Transverse colon (tissue), 4 donors: Measurements from ENCODE around the gene HTN1. TPM values are rescaled to one million over a fixed set of nuclear protein-coding genes. Genes with fewer than 3 reads are reported as not detected.

ENCODE experiments used
- DNase-seq: peaks from one replicate; pipeline ENCODE4 v3.0.0-alpha.2; 2019
- H3K27ac ChIP-seq, 4 donors: fragments of 200-600 bp; sonication (generic); 2 replicates each; pipeline ENCODE4 v1.5.1; 2016 to 2018; ENCODE audit warnings: inconsistent platforms in 4 of 4
- H3K27me3 ChIP-seq: fragments of 200-600 bp; sonication (generic); 2 replicates; pipeline ENCODE4 v1.5.1; 2017; ENCODE audit warnings: inconsistent platforms
- H3K36me3 ChIP-seq, 4 donors: fragments of 200-600 bp; sonication (generic); 2 replicates each; pipeline ENCODE4 v1.5.1; 2017 to 2019; ENCODE audit warnings: inconsistent platforms in 4 of 4
- H3K4me1 ChIP-seq, 4 donors: fragments of 200-600 bp; sonication (generic); 2 replicates each; pipeline ENCODE4 v1.5.1; 2017 to 2020; ENCODE audit warnings: inconsistent platforms in 4 of 4
- H3K4me3 ChIP-seq, 4 donors: fragments of 200-600 bp; sonication (generic); 1 replicate in 1 of 4; 2 replicates in 3 of 4; pipeline versions ENCODE4 v1.5.1 to v1.6.1; 2017 to 2019; ENCODE audit warnings: inconsistent platforms in 4 of 4
- H3K9me3 ChIP-seq, 2 donors: fragments of 200-600 bp; sonication (generic); 2 replicates each; pipeline ENCODE4 v1.5.1; 2017 to 2019; ENCODE audit warnings: inconsistent platforms in 2 of 2
- EP300 ChIP-seq: sonication (generic); formaldehyde crosslinking; IDR thresholded peaks from one replicate; pipeline ENCODE4 v1.6.1; 2017; ENCODE audit warnings: antibody characterized with exemption, low read depth
- POLR2A ChIP-seq: fragments of 450-650 bp; IDR thresholded peaks from one replicate; pipeline ENCODE4 v1.6.1; 2016; ENCODE audit warnings: antibody characterized with exemption, mild to moderate bottlenecking, moderate library complexity
- POLR2AphosphoS5 ChIP-seq, 3 donors: sonication (generic); formaldehyde crosslinking; IDR thresholded peaks; one replicate each; pipeline ENCODE4 v1.6.1; 2016; ENCODE audit warnings: antibody characterized with exemption in 3 of 3
- WGBS, 2 donors: methylation state at CpG; one replicate each; pipeline ENCODE4 v1.1.5; 2018; ENCODE audit warnings: low coverage in 1 of 2; 5-methylcytosine and 5-hydroxymethylcytosine counted together
- in situ Hi-C, 4 donors: fragments of 200-750 bp; cut with MboI; loops; one replicate each; pipeline versions ENCODE4 v1.15.0 to v1.15.1; 2017; ENCODE audit warnings: low sequenced_read_pairs in 3 of 4, low pct_ligation_motif_present in 1 of 4, low pct_unique_long_range_greater_than_20kb in 1 of 4
- intact Hi-C: fragments of 100-400 bp; cut with DNase I; formaldehyde crosslinking; loops from one replicate; pipeline ENCODE4 v1.15.1; 2023; ENCODE audit warnings: low total_unique reads
- total RNA-seq, 4 donors: library from RNA; depleted of rRNA; stranded (reverse); fragments of >200 nt; gene quantifications; one replicate each; pipeline ENCODE4 v1.1.0, GENCODE V29; 2016
- TF ChIP-seq, protein P1 (sequence below), 5 experiments: fragments of 200-600 bp in 3 of 5; fragments of 450-650 bp in 2 of 5; sonication (generic) in 3 of 5; IDR thresholded peaks; 1 replicate in 2 of 5; 2 replicates in 3 of 5; pipeline ENCODE4 v1.5.1; 2016 to 2017; ENCODE audit warnings: antibody characterized with exemption in 5 of 5, inconsistent platforms in 3 of 5, mild to moderate bottlenecking in 2 of 5, moderate library complexity in 1 of 5

The HTN1 gene
- total RNA-seq, 4 donors from 2014 or later, result not detected

DNA sequence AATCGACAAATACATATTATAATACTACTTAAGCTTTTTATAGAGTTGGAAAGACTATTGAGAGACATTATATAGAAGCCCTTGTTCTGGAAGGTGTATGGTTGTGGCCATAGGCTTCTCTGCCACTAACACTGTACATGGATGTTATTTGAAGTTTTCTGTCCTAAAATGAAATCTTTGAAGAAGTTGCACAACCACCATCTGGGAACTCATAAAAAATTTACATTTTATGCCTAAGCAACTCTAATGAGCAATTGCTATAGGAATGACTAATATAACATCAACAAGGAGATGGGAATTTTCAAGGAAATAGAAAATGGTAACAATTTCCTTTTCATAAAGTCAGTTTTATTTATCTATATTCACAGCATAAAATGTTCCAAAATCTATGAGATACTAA, 7.4 kb downstream of the HTN1 start:
- intact Hi-C loops (no loop called here), in situ Hi-C loops (no loop called here)
- TF ChIP-seq, protein P1, sequence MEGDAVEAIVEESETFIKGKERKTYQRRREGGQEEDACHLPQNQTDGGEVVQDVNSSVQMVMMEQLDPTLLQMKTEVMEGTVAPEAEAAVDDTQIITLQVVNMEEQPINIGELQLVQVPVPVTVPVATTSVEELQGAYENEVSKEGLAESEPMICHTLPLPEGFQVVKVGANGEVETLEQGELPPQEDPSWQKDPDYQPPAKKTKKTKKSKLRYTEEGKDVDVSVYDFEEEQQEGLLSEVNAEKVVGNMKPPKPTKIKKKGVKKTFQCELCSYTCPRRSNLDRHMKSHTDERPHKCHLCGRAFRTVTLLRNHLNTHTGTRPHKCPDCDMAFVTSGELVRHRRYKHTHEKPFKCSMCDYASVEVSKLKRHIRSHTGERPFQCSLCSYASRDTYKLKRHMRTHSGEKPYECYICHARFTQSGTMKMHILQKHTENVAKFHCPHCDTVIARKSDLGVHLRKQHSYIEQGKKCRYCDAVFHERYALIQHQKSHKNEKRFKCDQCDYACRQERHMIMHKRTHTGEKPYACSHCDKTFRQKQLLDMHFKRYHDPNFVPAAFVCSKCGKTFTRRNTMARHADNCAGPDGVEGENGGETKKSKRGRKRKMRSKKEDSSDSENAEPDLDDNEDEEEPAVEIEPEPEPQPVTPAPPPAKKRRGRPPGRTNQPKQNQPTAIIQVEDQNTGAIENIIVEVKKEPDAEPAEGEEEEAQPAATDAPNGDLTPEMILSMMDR (IDR thresholded peaks at IDR 0.05), result no peak
- H3K27me3 ChIP-seq, result no peaks in the 10 kb centered on the region
- no peak overlapping the region for H3K4me3 ChIP-seq
- peaks cover 0 to 5% of the 10 kb centered on the region in 2 donors for H3K9me3 ChIP-seq
- no peaks in the 10 kb centered on the region for H3K36me3 ChIP-seq
- WGBS, 2 donors, result 76 to 90% methylated on average over 1 of the region's 1 CpG
- no peaks in the 10 kb centered on the region for H3K4me1 ChIP-seq
- no peak overlapping the region for H3K27ac ChIP-seq
- no peak for DNase-seq

DNA sequence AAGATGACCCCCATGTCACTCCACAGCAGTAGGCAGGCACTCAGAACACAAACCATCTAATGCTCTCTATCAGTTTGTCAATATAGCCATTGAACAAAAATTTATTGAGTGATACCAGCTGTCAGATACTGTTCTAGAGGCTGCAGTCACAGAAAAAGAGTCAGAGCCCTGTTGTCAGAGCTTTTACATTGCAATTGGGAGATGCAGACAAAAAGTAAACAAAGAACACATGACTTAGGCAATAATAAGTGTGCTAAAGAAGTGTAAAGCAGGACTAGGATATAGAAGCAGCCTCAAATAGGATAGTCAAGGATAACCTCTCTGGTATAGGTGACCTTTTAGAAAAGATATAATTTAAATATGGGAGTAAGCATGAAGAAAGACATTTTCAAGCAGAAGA, 8.9 kb downstream of the HTN1 start:
- no peaks in the 10 kb centered on the region for H3K36me3 ChIP-seq
- H3K4me3 ChIP-seq, result no peak overlapping the region
- in situ Hi-C loops, result no loop called here
- no peak for TF ChIP-seq EP300
- H3K27ac ChIP-seq, result no peak overlapping the region
- no peak for DNase-seq
- no peaks in the 10 kb centered on the region for H3K27me3 ChIP-seq
- peaks cover 0 to 5% of the 10 kb centered on the region in 2 donors for H3K9me3 ChIP-seq
- H3K4me1 ChIP-seq, result no peaks in the 10 kb centered on the region
- intact Hi-C loops, result no loop called here

DNA sequence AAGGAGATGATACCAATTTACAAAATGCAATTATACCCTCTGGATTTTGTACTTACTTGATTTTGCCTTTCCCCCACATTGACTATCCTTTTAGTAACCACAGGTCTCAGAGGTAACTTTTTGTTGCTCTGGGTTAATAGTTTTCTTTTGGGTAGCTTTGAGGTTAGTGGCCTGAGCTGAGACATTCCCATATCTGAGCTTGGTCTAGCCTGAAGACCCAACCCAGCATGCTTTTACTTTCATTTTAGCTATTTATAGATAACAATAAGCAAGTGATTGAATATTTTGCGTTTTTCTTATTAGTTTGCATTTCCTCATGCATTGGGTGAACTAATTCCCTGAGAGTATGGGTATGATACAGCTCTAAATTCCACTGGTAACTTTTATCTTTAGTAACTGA, 11.8 kb downstream of the HTN1 start:
- Histone ChIP-seq H3K27me3 (no peaks in the 10 kb centered on the region), H3K27ac (no peak overlapping the region), H3K9me3 (no peaks in the 10 kb centered on the region), H3K36me3 (no peaks in the 10 kb centered on the region), H3K4me3 (no peak overlapping the region), H3K4me1 (no peaks in the 10 kb centered on the region)
- intact Hi-C loops (no loop called here), in situ Hi-C loops (no loop called here)
- DNase-seq, result no peak
- 80 to 88% methylated on average over 1 of the region's 1 CpG for WGBS, 2 donors
- TF ChIP-seq POLR2AphosphoS5 (IDR thresholded peaks at IDR 0.05) (no peak), EP300 (no peak), POLR2A (no peak)
- TF ChIP-seq, protein P1 (IDR thresholded peaks at IDR 0.05), result no peak

DNA sequence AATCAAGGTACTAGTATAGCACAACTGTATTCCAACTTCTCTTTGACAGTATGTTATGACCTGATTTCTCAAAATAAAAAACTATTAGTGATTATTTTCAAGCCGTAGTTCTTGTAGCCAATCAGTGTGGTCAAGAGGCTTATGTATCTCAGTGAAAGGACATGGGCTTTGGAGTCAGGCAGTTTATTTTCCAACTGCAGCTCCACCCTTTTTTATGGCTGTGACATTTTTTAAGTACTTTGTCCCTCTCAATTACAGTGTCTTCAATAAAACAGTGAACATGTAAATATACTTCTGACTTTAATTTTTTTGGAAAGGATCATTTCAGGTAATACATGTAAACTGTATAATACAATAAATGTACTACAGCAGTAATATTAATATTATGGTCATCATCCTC, 30.0 kb downstream of the HTN1 start:
- H3K27me3 ChIP-seq, result no peaks in the 10 kb centered on the region
- whole genome bisulfite sequencing, 2 donors, result 44 to 53% methylated on average over 1 of the region's 1 CpG
- no peak for TF ChIP-seq POLR2AphosphoS5 (IDR thresholded peaks at IDR 0.05)
- TF ChIP-seq POLR2A, result no peak
- TF ChIP-seq, protein P1 (IDR thresholded peaks at IDR 0.05), result no peak
- no peak for TF ChIP-seq EP300
- no peak for DNase-seq
- in situ Hi-C loops, result no loop called here
- H3K36me3 ChIP-seq, result no peaks in the 10 kb centered on the region
- H3K9me3 ChIP-seq, result no peaks in the 10 kb centered on the region
- no peaks in the 10 kb centered on the region for H3K4me1 ChIP-seq
- H3K4me3 ChIP-seq, result no peak overlapping the region
- intact Hi-C loops, result no loop called here
- no peak overlapping the region for H3K27ac ChIP-seq

DNA sequence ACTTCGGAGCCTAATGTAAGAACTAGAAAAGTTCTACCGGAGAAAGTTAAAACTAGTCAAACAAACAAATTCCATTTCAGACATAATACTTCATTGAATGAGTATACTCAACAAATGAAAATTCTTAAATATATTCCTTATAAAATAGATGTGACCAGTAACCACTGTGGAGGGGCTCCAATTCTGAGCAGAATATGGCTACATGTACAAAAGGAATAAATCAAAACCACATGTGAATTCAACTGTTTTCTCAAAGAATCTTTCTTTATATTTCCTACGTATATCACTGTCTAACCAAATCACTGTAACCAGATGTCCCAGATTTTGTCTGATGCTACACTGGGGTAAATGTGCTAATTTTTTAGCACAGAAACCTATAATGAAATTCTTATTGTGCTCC, 49.0 kb downstream of the HTN1 start:
- intact Hi-C loops, result no loop called here
- Histone ChIP-seq H3K36me3 (no peaks in the 10 kb centered on the region), H3K4me3 (no peak overlapping the region), H3K4me1 (no peaks in the 10 kb centered on the region), H3K27me3 (no peaks in the 10 kb centered on the region), H3K27ac (no peak overlapping the region), H3K9me3 (no peaks in the 10 kb centered on the region)
- 84 to 91% methylated on average over 3 of the region's 3 CpGs for WGBS, 2 donors
- in situ Hi-C loops, result no loop called here
- TF ChIP-seq POLR2AphosphoS5 (IDR thresholded peaks at IDR 0.05) (no peak), EP300 (no peak)
- DNase-seq, result no peak

Other genes starting within 250 kb of the HTN1 start
- gene SULT1E1, start 190.3 kb upstream of the HTN1 start, total RNA-seq, result under 1 TPM in 2 of 4 donors, not detected in 2; 0.40 to 0.95 TPM
- under 1 TPM in 1 of 4 donors, not detected in 3; 0.79 TPM for gene CSN1S1, start 119.4 kb upstream of the HTN1 start, total RNA-seq
- gene CSN2, start 84.7 kb upstream of the HTN1 start, total RNA-seq, result not detected
- gene STATH, start 54.5 kb upstream of the HTN1 start, total RNA-seq, result not detected
- not detected for gene HTN3, start 22.0 kb upstream of the HTN1 start, total RNA-seq
- not detected for gene PRR27, start 103.8 kb downstream of the HTN1 start, total RNA-seq
- gene ODAM, start 145.3 kb downstream of the HTN1 start, total RNA-seq, result 1 to 10 TPM in 1 of 4 donors, under 1 TPM in 1, not detected in 2; 0.79 to 1.1 TPM
- 10 to 100 TPM in 1 of 4 donors, not detected in 3; 15.4 TPM for gene FDCSP, start 175.7 kb downstream of the HTN1 start, total RNA-seq
- gene CSN3, start 192.2 kb downstream of the HTN1 start, total RNA-seq, result not detected